HG02870 (cell line): ENCODE results near the gene COMMD2.

Experiments used
- ATAC-seq: cut with Tn5 transposase; IDR thresholded peaks from one replicate; pipeline ENCODE4 v1.9.1; 2021; ENCODE audit warnings: mild to moderate bottlenecking, moderate library complexity; ENCODE audit not compliant: unreplicated experiment

COMMD2 gene

DNA sequence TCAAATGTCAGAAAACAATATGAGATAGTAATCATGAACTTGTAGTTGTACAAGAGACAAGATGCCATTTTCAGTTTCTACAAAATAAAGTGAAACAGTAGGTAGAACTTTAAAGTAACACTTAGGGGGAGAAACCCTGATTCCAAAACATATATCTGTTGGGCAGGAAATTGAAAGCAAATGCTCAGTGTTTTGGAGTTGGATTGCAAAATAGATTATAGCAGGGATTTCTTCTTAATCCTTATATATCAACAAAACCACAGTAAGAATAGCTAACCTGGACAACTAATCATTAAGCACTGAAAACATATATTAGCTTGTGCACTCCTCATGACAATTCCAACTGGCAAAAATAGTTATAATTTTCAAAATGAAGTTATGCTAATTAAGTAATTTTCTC is 46.9 kb downstream of the COMMD2 start:
- ATAC-seq: no peak

DNA sequence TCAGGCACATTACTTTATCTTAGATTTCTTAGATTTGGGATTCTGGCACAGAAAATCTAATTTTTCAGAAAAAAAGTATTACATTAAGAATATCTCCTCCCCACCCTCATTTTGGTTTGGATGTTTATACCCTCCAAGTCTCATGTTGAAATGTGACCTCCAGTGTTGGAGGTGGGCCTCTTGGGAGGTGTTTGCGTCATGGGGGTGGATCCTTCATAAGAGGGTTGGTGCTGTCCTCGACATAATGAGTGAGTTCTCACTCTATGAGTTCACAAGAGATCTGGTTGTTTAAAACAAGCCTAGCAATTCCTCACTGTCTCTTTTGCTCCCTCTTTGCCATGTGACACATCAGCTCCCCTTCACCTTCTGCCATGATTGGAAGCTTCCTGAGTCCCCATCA is 48.8 kb downstream of the COMMD2 start:
- ATAC-seq: no peak

DNA sequence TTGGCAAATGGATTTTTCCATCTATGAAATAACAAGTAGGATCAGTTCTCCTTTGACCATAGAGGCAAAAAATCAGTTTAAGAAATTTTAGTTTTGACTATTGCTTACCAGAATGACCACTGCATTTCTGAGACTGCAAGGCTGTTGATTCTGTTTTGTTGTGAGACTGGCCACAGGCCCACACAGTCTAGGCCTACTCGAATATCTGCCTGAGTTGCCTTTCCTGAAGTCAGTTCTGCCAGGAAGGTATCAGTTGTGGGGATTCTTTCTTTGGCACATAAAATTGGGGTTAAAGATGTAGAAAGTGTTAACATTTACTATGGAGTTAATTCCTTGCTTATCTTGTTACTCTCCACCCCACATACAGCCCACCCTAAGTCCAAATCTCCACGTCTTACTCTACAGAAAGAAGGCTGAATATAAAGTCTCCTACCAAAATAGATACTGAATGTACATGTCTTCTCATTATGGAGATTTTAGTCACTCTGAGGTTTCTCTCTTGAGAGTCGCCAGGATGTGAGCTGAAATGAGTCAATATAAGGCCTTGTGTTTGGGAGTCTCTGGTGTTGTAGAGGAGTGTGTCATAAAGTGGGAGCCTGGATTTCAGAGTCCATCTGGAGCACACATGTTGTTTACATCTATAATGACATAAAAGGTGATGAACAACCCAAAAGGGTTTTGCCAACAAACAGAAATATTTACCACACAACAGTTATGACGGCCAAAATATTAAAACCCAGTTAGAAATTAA is 49.4 kb downstream of the COMMD2 start:
- ATAC-seq: peak; percentile 63

DNA sequence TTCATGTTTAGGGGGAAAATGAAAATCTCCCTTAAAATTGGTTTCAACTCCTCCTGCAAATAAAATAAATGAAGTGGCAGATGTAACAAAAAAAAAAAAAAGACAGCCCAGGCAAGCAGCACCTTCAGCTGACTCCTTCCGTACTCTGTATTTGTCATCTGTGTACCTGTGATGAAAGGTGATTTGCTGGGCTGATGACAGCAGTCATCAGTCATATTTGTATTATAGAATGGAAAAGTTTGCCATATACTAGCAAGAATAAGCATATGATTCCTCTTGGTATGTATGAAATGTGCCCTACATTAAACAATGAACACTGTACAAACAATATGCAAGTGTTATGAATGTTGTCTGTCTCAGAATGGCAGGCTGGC is 50.3 kb downstream of the COMMD2 start:
- no peak for ATAC-seq

DNA sequence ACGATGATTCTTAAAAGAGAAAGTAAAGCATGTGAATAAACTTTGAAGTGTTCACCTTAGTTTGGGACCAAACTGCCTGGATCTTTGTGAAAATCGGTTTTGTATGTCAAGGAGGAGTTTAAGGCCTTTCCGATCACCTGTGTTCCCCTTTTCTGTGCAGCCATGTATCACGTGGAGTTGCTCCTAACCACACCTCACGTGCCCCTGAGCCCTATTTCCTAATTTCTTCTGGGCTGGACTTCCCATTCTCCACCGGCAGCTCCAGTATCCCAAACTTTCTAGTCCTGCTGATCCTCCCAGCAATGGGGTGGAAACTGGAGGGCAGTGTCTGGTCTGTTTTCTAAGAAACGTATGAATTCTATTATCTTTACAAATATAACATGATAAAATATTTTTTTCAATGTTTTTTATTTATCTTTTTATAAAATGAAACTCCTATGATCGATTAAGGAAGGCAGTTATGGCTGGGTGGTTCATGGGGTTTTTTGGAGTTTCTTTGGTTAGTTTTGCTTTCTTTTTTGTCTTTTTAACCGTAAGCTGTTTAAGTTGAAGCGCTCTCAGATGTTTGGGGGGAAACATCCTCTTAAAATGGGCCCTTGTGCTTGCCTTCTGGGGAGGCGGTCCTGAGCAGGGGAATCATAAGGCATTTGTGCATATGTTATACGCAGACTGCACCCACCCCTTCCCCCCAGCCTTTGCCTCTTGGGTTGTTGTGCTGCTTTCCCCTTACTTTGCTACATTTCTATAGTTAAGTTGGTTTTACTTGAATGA is 50.9 kb downstream of the COMMD2 start:
- ATAC-seq: no peak
